Measurements from ENCODE around the gene BACH2.
"Not testable (repeated sequence)": the region's sequence is repeated elsewhere in the genome, so short reads cannot be mapped to it uniquely, and the experiment has no call there.

Gene BACH2

GRCh38 chr6:90302320-90302719 lies 5.7 kb upstream of the BACH2 start:
- no peak for DNase-seq (ENCODE audit: low read depth in 2 of 2)

- no peak for DNase-seq (ENCODE audit: low read depth in 2 of 2)
Measured at GRCh38 chr6:90301816-90302215, 5.2 kb upstream of the BACH2 start.

- DNase-seq (ENCODE audit: low read depth in 2 of 2): no peak
Measured at GRCh38 chr6:90298459-90299053, 1.9 kb upstream of the BACH2 start.

GRCh38 chr6:90297867-90298381 lies 1.3 kb upstream of the BACH2 start:
- no peak for DNase-seq (ENCODE audit: low read depth in 2 of 2)

- no peak for DNase-seq (ENCODE audit: low read depth in 2 of 2)
Measured at GRCh38 chr6:90297115-90297866, 648 bp upstream of the BACH2 start.

GRCh38 chr6:90295854-90296340 lies 746 bp downstream of the BACH2 start:
- DNase-seq (ENCODE audit: low read depth in 2 of 2): peak; percentile 56 to 59

GRCh38 chr6:90294989-90295853 lies 1.4 kb downstream of the BACH2 start:
- peak; percentile 66 to 67 for DNase-seq (ENCODE audit: low read depth in 2 of 2)

- DNase-seq (ENCODE audit: low read depth in 2 of 2): no peak
Measured at GRCh38 chr6:90294614-90294988, 2.0 kb downstream of the BACH2 start.

- no peak for DNase-seq (ENCODE audit: low read depth in 2 of 2)
Measured at GRCh38 chr6:90294008-90294511, 2.6 kb downstream of the BACH2 start.

GRCh38 chr6:90293319-90293953 lies 3.2 kb downstream of the BACH2 start:
- DNase-seq (ENCODE audit: low read depth in 2 of 2): no peak

GRCh38 chr6:90291565-90291964 lies 5.1 kb downstream of the BACH2 start:
- no peak for DNase-seq (ENCODE audit: low read depth in 2 of 2)

GRCh38 chr6:90290811-90291420 lies 5.7 kb downstream of the BACH2 start:
- no peak for DNase-seq (ENCODE audit: low read depth in 2 of 2)

- no peak for DNase-seq (ENCODE audit: low read depth in 2 of 2)
Measured at GRCh38 chr6:90289902-90290301, 6.7 kb downstream of the BACH2 start.

- DNase-seq (ENCODE audit: low read depth in 2 of 2): no peak
Measured at GRCh38 chr6:90288404-90288803, 8.2 kb downstream of the BACH2 start.

- DNase-seq (ENCODE audit: low read depth in 2 of 2): peak; percentile 62 to 76
Measured at GRCh38 chr6:90286884-90287488, 9.7 kb downstream of the BACH2 start.

- DNase-seq (ENCODE audit: low read depth in 2 of 2): no peak
Measured at GRCh38 chr6:90285611-90286381, 10.8 kb downstream of the BACH2 start.

- no peak for DNase-seq (ENCODE audit: low read depth in 2 of 2)
Measured at GRCh38 chr6:90285042-90285481, 11.6 kb downstream of the BACH2 start.

GRCh38 chr6:90284236-90285041 lies 12.2 kb downstream of the BACH2 start:
- peak in 1 of 2 donors; percentile 60 for DNase-seq (ENCODE audit: low read depth in 2 of 2)

- not testable (repeated sequence) for DNase-seq (ENCODE audit: low read depth in 2 of 2)
Measured at GRCh38 chr6:90282265-90282664, 14.4 kb downstream of the BACH2 start.
